DND-41 (cell line): ENCODE data around the gene RPP14.

ENCODE experiments used
- ATAC-seq: fragments of 200-7000 bp; cut with Tn5 transposase; 3 replicates; pipeline ENCODE4 v1.9.1; 2021; ENCODE audit warnings: low read depth; ENCODE audit not compliant: insufficient read depth
- DNase-seq: peaks from one replicate; pipeline ENCODE4 v3.0.0-alpha.2; 2020
- H2AFZ ChIP-seq: 2 replicates; pipeline ENCODE4 v1.6.0; 2012; ENCODE audit warnings: low read depth, low read length
- H3K27ac ChIP-seq: 2 replicates; pipeline ENCODE4 v1.5.1; 2012; ENCODE audit warnings: low read length, inconsistent platforms
- H3K27me3 ChIP-seq: fragments of 200-600 bp; sonication (generic); 2 replicates; pipeline ENCODE4 v1.6.0; 2012; ENCODE audit warnings: low read length, mild to moderate bottlenecking, inconsistent platforms; ENCODE audit not compliant: insufficient read depth, poor library complexity
- H3K36me3 ChIP-seq: 2 replicates; pipeline ENCODE4 v1.5.1; 2012; ENCODE audit warnings: low read length, inconsistent platforms; ENCODE audit not compliant: insufficient read depth
- H3K4me1 ChIP-seq: 2 replicates; pipeline ENCODE4 v1.5.1; 2012; ENCODE audit warnings: mild to moderate bottlenecking, low read length; ENCODE audit not compliant: insufficient read depth
- H3K4me2 ChIP-seq: 2 replicates; pipeline ENCODE4 v1.6.0; 2012; ENCODE audit warnings: mild to moderate bottlenecking, moderate library complexity, low read length, inconsistent platforms; ENCODE audit not compliant: insufficient read depth
- H3K4me3 ChIP-seq, 2 experiments: fragments of 200-600 bp in 1 of 2; shearing (Covaris generic) in 1 of 2; 2 replicates each; pipeline ENCODE4 v1.5.1; 2012 to 2016; ENCODE audit warnings: inconsistent platforms in 2 of 2, low read length in 2 of 2, mild to moderate bottlenecking in 2 of 2, low read depth in 1 of 2, moderate library complexity in 1 of 2
- H3K79me2 ChIP-seq: 2 replicates; pipeline ENCODE4 v1.6.0; 2012; ENCODE audit warnings: low read length, inconsistent platforms; ENCODE audit not compliant: insufficient read depth
- H3K9ac ChIP-seq: 2 replicates; pipeline ENCODE4 v1.6.0; 2012; ENCODE audit warnings: low read depth, mild to moderate bottlenecking, inconsistent platforms, low read length, moderate library complexity
- H3K9me3 ChIP-seq: 2 replicates; pipeline ENCODE4 v1.5.1; 2012; ENCODE audit warnings: low read length, moderate library complexity, mild to moderate bottlenecking, inconsistent platforms; ENCODE audit not compliant: insufficient read depth, severe bottlenecking
- H4K20me1 ChIP-seq: 2 replicates; pipeline ENCODE4 v1.6.0; 2012; ENCODE audit warnings: low read length; ENCODE audit not compliant: insufficient read depth
- EZH2 ChIP-seq: IDR thresholded peaks from 3 replicates; pipeline ENCODE4 v1.6.1; 2012; ENCODE audit warnings: borderline replicate concordance, low read depth, mild to moderate bottlenecking, moderate library complexity, low read length, inconsistent platforms; ENCODE audit not compliant: severe bottlenecking
- TF ChIP-seq, protein P1 (sequence below): IDR thresholded peaks from 2 replicates; pipeline ENCODE4 v1.5.1; 2012; ENCODE audit warnings: borderline replicate concordance, low read length, moderate library complexity, mild to moderate bottlenecking; ENCODE audit not compliant: poor library complexity, severe bottlenecking; ENCODE audit errors: extremely low read depth

The RPP14 gene

GRCh38 chr3:58355179-58355578, 49.1 kb downstream of the RPP14 start:
- peaks cover 19% of the 10 kb centered on the region for H3K36me3 ChIP-seq
- DNase-seq, result no peak
- H3K4me1 ChIP-seq, result peaks cover 61% of the 10 kb centered on the region
- no peak for ATAC-seq
- no peak overlapping the region for H3K4me3 ChIP-seq
- H2AFZ ChIP-seq, result no peak overlapping the region
- TF ChIP-seq, protein P1, sequence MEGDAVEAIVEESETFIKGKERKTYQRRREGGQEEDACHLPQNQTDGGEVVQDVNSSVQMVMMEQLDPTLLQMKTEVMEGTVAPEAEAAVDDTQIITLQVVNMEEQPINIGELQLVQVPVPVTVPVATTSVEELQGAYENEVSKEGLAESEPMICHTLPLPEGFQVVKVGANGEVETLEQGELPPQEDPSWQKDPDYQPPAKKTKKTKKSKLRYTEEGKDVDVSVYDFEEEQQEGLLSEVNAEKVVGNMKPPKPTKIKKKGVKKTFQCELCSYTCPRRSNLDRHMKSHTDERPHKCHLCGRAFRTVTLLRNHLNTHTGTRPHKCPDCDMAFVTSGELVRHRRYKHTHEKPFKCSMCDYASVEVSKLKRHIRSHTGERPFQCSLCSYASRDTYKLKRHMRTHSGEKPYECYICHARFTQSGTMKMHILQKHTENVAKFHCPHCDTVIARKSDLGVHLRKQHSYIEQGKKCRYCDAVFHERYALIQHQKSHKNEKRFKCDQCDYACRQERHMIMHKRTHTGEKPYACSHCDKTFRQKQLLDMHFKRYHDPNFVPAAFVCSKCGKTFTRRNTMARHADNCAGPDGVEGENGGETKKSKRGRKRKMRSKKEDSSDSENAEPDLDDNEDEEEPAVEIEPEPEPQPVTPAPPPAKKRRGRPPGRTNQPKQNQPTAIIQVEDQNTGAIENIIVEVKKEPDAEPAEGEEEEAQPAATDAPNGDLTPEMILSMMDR, result no peak
- TF ChIP-seq EZH2, result no peak
- H3K9ac ChIP-seq, result peak overlapping the region; percentile 58; the same call in 1 of the 2 replicates
- no peak overlapping the region for H3K4me2 ChIP-seq
- peaks cover 21% of the 10 kb centered on the region; the same call in 1 of the 2 replicates for H4K20me1 ChIP-seq
- H3K27me3 ChIP-seq, result no peaks in the 10 kb centered on the region
- peak overlapping the region; percentile 78 for H3K27ac ChIP-seq
- peaks cover 96% of the 10 kb centered on the region for H3K79me2 ChIP-seq
- H3K9me3 ChIP-seq, result no peaks in the 10 kb centered on the region

GRCh38 chr3:58356054-58356453, 50.0 kb downstream of the RPP14 start:
- H3K4me2 ChIP-seq, result no peak overlapping the region; the same call in 1 of the 2 replicates
- no peak overlapping the region for H2AFZ ChIP-seq
- H3K4me3 ChIP-seq, result no peak overlapping the region
- peaks cover 21% of the 10 kb centered on the region; the same call in 1 of the 2 replicates for H4K20me1 ChIP-seq
- H3K79me2 ChIP-seq, result peaks cover 96% of the 10 kb centered on the region
- peaks cover 19% of the 10 kb centered on the region for H3K36me3 ChIP-seq
- H3K9me3 ChIP-seq, result no peaks in the 10 kb centered on the region
- peak overlapping the region; percentile 78 for H3K27ac ChIP-seq
- DNase-seq (no peak), ATAC-seq (no peak)
- peaks cover 52% of the 10 kb centered on the region for H3K4me1 ChIP-seq
- TF ChIP-seq, protein P1, result no peak
- H3K9ac ChIP-seq, result peak overlapping the region; percentile 58
- H3K27me3 ChIP-seq, result no peaks in the 10 kb centered on the region

DNA sequence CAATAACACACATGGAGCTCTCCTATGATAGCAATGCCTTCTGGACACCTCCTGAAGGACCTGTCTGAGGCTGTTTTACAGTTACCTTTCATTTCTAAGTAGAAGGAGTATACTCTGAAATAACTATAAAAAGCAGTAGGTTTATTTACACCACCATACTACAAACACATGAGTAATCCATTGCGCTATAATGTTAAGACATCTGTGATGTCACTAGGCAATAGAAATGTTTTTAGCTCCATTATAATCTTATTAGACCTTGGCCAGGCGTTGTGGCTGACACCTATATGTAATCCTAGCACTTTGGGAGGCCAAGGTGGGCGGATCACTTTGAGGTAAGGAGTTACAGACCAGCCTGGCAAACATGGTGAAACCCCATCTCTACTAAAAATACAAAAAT, 51.4 kb downstream of the RPP14 start:
- DNase-seq (no peak), ATAC-seq (no peak)
- Histone ChIP-seq H3K79me2 (peaks cover 96% of the 10 kb centered on the region), H2AFZ (no peak overlapping the region), H3K4me3 (no peak overlapping the region), H3K9ac (no peak overlapping the region), H3K27ac (0 out of 2 replicates have a peak overlapping the region, but pooled peaks have one; percentile 10), H3K36me3 (peaks cover 14% of the 10 kb centered on the region), H3K4me2 (no peak overlapping the region), H3K4me1 (peaks cover 39% of the 10 kb centered on the region), H3K27me3 (no peaks in the 10 kb centered on the region), H3K9me3 (no peaks in the 10 kb centered on the region), H4K20me1 (peaks cover 23% of the 10 kb centered on the region; the same call in 1 of the 2 replicates)
- no peak for TF ChIP-seq EZH2
- TF ChIP-seq, protein P1, result no peak

DNA sequence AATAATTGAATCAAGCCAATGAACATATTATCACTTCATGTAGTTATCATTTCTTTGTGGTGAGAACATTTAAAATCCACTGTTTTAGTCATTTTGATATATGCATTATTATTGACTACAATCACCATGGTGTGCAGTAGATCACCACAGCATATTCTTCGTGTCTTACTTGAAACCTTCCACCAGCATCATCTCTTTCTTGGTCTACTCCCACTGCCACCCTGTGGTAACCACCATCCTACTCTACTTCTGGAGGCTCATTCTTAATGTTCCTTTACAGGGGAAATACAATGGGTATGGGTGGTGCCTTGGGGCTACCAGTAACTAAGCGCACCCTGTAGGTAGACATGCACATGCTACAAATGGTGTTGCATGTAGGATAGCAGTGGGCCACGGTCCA, 52.0 kb downstream of the RPP14 start:
- Histone ChIP-seq H3K9ac (no peak overlapping the region), H3K27ac (no peak overlapping the region), H4K20me1 (peaks cover 25% of the 10 kb centered on the region; the same call in 1 of the 2 replicates), H3K36me3 (peaks cover 14% of the 10 kb centered on the region), H2AFZ (no peak overlapping the region), H3K4me2 (no peak overlapping the region), H3K27me3 (no peaks in the 10 kb centered on the region), H3K79me2 (peaks cover 97% of the 10 kb centered on the region), H3K9me3 (no peaks in the 10 kb centered on the region), H3K4me3 (no peak overlapping the region), H3K4me1 (peaks cover 32% of the 10 kb centered on the region)
- no peak for TF ChIP-seq EZH2
- TF ChIP-seq, protein P1, result peak; percentile 11
- ATAC-seq, result no peak
- no peak for DNase-seq
